H9 (cell line): ENCODE results near the gene SPZ1. TPM values are rescaled to one million over a fixed set of nuclear protein-coding genes. Genes with fewer than 3 reads are reported as not detected.

Experiments used
- DNase-seq: peaks from one replicate; pipeline ENCODE4 v3.0.0-alpha.2; 2017
- H2AFZ ChIP-seq: one replicate; pipeline ENCODE4 v1.6.1; 2013; ENCODE audit warnings: mild to moderate bottlenecking, low read length, control low read depth, moderate library complexity
- H2AK5ac ChIP-seq: 2 replicates; pipeline ENCODE4 v1.6.1; 2013; ENCODE audit warnings: low read length, control low read depth, mixed read lengths; ENCODE audit not compliant: insufficient read length
- H2BK120ac ChIP-seq: one replicate; pipeline ENCODE4 v1.6.1; 2013; ENCODE audit warnings: low read depth, mild to moderate bottlenecking, low read length, control low read depth, inconsistent platforms; ENCODE audit not compliant: poor library complexity, severe bottlenecking
- H2BK12ac ChIP-seq: 2 replicates; pipeline ENCODE4 v1.6.1; 2013; ENCODE audit warnings: low read length, control low read depth, mixed read lengths, low read depth; ENCODE audit not compliant: insufficient read length
- H2BK15ac ChIP-seq: 2 replicates; pipeline ENCODE4 v1.6.1; 2013; ENCODE audit warnings: low read depth, low read length, control low read depth
- H2BK20ac ChIP-seq: one replicate; pipeline ENCODE4 v1.6.1; 2013; ENCODE audit warnings: low read depth, mild to moderate bottlenecking, low read length, control low read depth, inconsistent platforms; ENCODE audit not compliant: poor library complexity, severe bottlenecking
- H2BK5ac ChIP-seq: 2 replicates; pipeline ENCODE4 v1.6.1; 2013; ENCODE audit warnings: low read length, control low read depth, mixed read lengths; ENCODE audit not compliant: insufficient read length
- H3K14ac ChIP-seq: 2 replicates; pipeline ENCODE4 v1.6.1; 2013; ENCODE audit warnings: low read length, control low read depth; ENCODE audit not compliant: insufficient read depth
- H3K18ac ChIP-seq: 2 replicates; pipeline ENCODE4 v1.6.1; 2013; ENCODE audit warnings: low read depth, mild to moderate bottlenecking, mixed read lengths, low read length, control low read depth; ENCODE audit not compliant: insufficient read length
- H3K23ac ChIP-seq: 2 replicates; pipeline ENCODE4 v1.6.1; 2013; ENCODE audit warnings: low read length, control low read depth, mixed read lengths, low read depth; ENCODE audit not compliant: insufficient read length
- H3K23me2 ChIP-seq: 2 replicates; pipeline ENCODE4 v1.6.1; 2013; ENCODE audit warnings: low read depth, mild to moderate bottlenecking, mixed read lengths, low read length, control low read depth; ENCODE audit not compliant: insufficient read length, poor library complexity, severe bottlenecking
- H3K27ac ChIP-seq: 2 replicates; pipeline ENCODE4 v1.5.1; 2013; ENCODE audit warnings: low read length, control low read depth, mixed read lengths, low read depth; ENCODE audit not compliant: insufficient read length
- H3K27me3 ChIP-seq: 2 replicates; pipeline ENCODE4 v1.6.1; 2013; ENCODE audit warnings: low read length, control low read depth, inconsistent platforms; ENCODE audit not compliant: insufficient read depth
- H3K4ac ChIP-seq: 2 replicates; pipeline ENCODE4 v1.6.1; 2013; ENCODE audit warnings: low read depth, mild to moderate bottlenecking, control low read depth, inconsistent platforms, low read length, moderate library complexity
- H3K4me1 ChIP-seq: 2 replicates; pipeline ENCODE4 v1.6.1; 2013; ENCODE audit warnings: low read length, control low read depth, inconsistent platforms; ENCODE audit not compliant: insufficient read depth
- H3K4me2 ChIP-seq: 2 replicates; pipeline ENCODE4 v1.6.1; 2013; ENCODE audit warnings: low read length, control low read depth, mixed read lengths; ENCODE audit not compliant: insufficient read length, insufficient read depth
- H3K56ac ChIP-seq: 2 replicates; pipeline ENCODE4 v1.6.1; 2013; ENCODE audit warnings: low read depth, mild to moderate bottlenecking, mixed read lengths, low read length, control low read depth; ENCODE audit not compliant: insufficient read length
- H3K79me1 ChIP-seq: 2 replicates; pipeline ENCODE4 v1.6.1; 2013; ENCODE audit warnings: low read depth, mild to moderate bottlenecking, moderate library complexity, low read length, control low read depth, inconsistent platforms; ENCODE audit not compliant: insufficient read depth, poor library complexity, severe bottlenecking
- H3K79me2 ChIP-seq: 2 replicates; pipeline ENCODE4 v1.6.1; 2013; ENCODE audit warnings: low read length, control low read depth, inconsistent platforms; ENCODE audit not compliant: insufficient read depth
- H3K9ac ChIP-seq: 2 replicates; pipeline ENCODE4 v1.6.1; 2013; ENCODE audit warnings: low read length, control low read depth, mixed read lengths; ENCODE audit not compliant: insufficient read length; ENCODE audit errors: extremely low read depth
- H3K9me3 ChIP-seq: one replicate; pipeline ENCODE4 v1.6.1; 2013; ENCODE audit warnings: low read depth, low read length, inconsistent platforms; ENCODE audit not compliant: control insufficient read depth
- H3T11ph ChIP-seq: one replicate; pipeline ENCODE4 v1.6.1; 2013; ENCODE audit warnings: mild to moderate bottlenecking, low read length, control low read depth, inconsistent platforms
- H4K20me1 ChIP-seq: one replicate; pipeline ENCODE4 v1.6.1; 2013; ENCODE audit not compliant: control insufficient read depth, insufficient read length, insufficient read depth
- H4K5ac ChIP-seq: 2 replicates; pipeline ENCODE4 v1.6.1; 2013; ENCODE audit warnings: low read depth, mild to moderate bottlenecking, mixed read lengths, low read length, control low read depth; ENCODE audit not compliant: insufficient read length
- H4K8ac ChIP-seq: replicated peaks from 2 replicates; pipeline ENCODE4 v1.6.1; 2013; ENCODE audit warnings: low read length, control low read depth, mixed read lengths, low read depth; ENCODE audit not compliant: insufficient read length
- H4K91ac ChIP-seq: 2 replicates; pipeline ENCODE4 v1.6.1; 2013; ENCODE audit warnings: low read depth, mild to moderate bottlenecking, moderate library complexity, mixed read lengths, low read length, control low read depth; ENCODE audit not compliant: insufficient read length
- H3K27ac Mint-ChIP-seq, 3 experiments: 2 replicates in 2 of 3; 3 replicates in 1 of 3; pipeline ENCODE4 v1.8.0; 2020 to 2021; ENCODE audit warnings: mixed read lengths in 3 of 3, mild to moderate bottlenecking in 1 of 3, moderate library complexity in 1 of 3
- H3K27me3 Mint-ChIP-seq: 2 replicates; pipeline ENCODE4 v1.8.0; 2021; ENCODE audit warnings: low read depth, mild to moderate bottlenecking, moderate library complexity, mixed read lengths
- H3K36me3 Mint-ChIP-seq, 3 experiments: 2 replicates in 2 of 3; 3 replicates in 1 of 3; pipeline ENCODE4 v1.8.0; 2020 to 2021; ENCODE audit warnings: low read depth in 3 of 3, mixed read lengths in 3 of 3; ENCODE audit not compliant: insufficient read depth in 1 of 3
- H3K4me1 Mint-ChIP-seq, 2 experiments: 2 replicates each; pipeline ENCODE4 v1.8.0; 2020; ENCODE audit warnings: mixed read lengths in 2 of 2
- H3K4me3 Mint-ChIP-seq, 2 experiments: 2 replicates in 1 of 2; 3 replicates in 1 of 2; pipeline ENCODE4 v1.8.0; 2020 to 2021; ENCODE audit warnings: mild to moderate bottlenecking in 2 of 2, mixed read lengths in 2 of 2, moderate library complexity in 1 of 2
- H3K9me3 Mint-ChIP-seq, 2 experiments: 2 replicates in 1 of 2; 3 replicates in 1 of 2; pipeline ENCODE4 v1.8.0; 2020; ENCODE audit warnings: mild to moderate bottlenecking in 2 of 2, mixed read lengths in 2 of 2, moderate library complexity in 1 of 2
- WGBS: extraction: QIAGEN DNeasy Blood & Tissue Kit; methylation state at CpG from one replicate; pipeline ENCODE4 v1.1.7; 2013; ENCODE audit warnings: missing lambda C conversion rate, low lambda C conversion rate, mixed read lengths; ENCODE audit not compliant: insufficient read length; ENCODE audit errors: extremely low coverage; 5-methylcytosine and 5-hydroxymethylcytosine counted together
- total RNA-seq: library from RNA; stranded (reverse); gene quantifications from 2 replicates; pipeline ENCODE4 v1.2.1, GENCODE V29; 2021
- TF ChIP-seq, protein P1 (sequence below): fragments of 200-600 bp; sonication (generic); conservative IDR thresholded peaks from 3 replicates; pipeline ENCODE4 v1.8.0; 2021; ENCODE audit warnings: antibody characterized with exemption, mild to moderate bottlenecking

Gene SPZ1
- total RNA-seq, 1 experiment from 2014 or later, result not detected

DNA sequence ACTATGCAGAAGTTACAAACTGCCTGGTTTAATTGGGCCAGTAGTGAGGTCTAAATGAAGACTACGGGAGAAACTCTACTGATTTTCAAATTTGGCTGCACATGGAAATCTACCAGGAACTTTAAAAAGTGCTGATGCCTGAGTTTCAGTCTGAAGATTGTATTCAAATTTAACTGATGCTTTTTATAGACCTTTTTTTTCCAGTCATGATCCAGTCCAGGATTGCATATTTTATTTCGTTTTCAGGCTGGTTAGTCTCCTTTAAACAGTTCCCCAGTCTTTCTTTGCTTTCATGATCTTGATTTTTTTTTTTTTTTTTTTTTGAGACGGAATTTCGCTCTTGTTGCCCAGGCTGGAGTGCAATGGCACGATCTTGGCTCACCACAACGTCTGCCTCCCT, 23.7 kb upstream of the SPZ1 start:
- Histone ChIP-seq H3K9ac (no peak overlapping the region), H3K23ac (no peak overlapping the region), H2AFZ (no peak overlapping the region), H3K4me2 (no peak overlapping the region), H3K23me2 (no peaks in the 10 kb centered on the region), H3K79me1 (no peaks in the 10 kb centered on the region), H2BK5ac (no peak overlapping the region), H2BK15ac (no peak overlapping the region), H4K91ac (no peak overlapping the region), H4K5ac (no peak overlapping the region), H3K4me1 (no peaks in the 10 kb centered on the region; the same call in 1 of the 2 replicates), H3K79me2 (no peaks in the 10 kb centered on the region), H2BK120ac (no peak overlapping the region), H2BK20ac (no peak overlapping the region), H4K20me1 (no peaks in the 10 kb centered on the region), H3K9me3 (no peaks in the 10 kb centered on the region), H3K14ac (no peak overlapping the region), H4K8ac (no peak overlapping the region), H3K56ac (no peak overlapping the region), H3K4ac (no peak overlapping the region), H3T11ph (no peak overlapping the region), H3K27me3 (no peaks in the 10 kb centered on the region), H3K18ac (no peak overlapping the region), H2AK5ac (no peak overlapping the region), H3K27ac (no peak overlapping the region), H2BK12ac (no peak overlapping the region)
- H3K36me3 Mint-ChIP-seq, result peaks cover 0 to 9% (median 0%) of the 10 kb centered on the region in 3 experiments; a peak in 2 of 7 replicates
- H3K27ac Mint-ChIP-seq, result no peak overlapping the region
- H3K4me3 Mint-ChIP-seq, result no peak overlapping the region
- no peaks in the 10 kb centered on the region; the same call in 1 of the 2 replicates for H3K27me3 Mint-ChIP-seq
- TF ChIP-seq, protein P1, sequence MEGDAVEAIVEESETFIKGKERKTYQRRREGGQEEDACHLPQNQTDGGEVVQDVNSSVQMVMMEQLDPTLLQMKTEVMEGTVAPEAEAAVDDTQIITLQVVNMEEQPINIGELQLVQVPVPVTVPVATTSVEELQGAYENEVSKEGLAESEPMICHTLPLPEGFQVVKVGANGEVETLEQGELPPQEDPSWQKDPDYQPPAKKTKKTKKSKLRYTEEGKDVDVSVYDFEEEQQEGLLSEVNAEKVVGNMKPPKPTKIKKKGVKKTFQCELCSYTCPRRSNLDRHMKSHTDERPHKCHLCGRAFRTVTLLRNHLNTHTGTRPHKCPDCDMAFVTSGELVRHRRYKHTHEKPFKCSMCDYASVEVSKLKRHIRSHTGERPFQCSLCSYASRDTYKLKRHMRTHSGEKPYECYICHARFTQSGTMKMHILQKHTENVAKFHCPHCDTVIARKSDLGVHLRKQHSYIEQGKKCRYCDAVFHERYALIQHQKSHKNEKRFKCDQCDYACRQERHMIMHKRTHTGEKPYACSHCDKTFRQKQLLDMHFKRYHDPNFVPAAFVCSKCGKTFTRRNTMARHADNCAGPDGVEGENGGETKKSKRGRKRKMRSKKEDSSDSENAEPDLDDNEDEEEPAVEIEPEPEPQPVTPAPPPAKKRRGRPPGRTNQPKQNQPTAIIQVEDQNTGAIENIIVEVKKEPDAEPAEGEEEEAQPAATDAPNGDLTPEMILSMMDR, result no peak
- peaks cover 9 to 10% of the 10 kb centered on the region in 2 experiments for H3K9me3 Mint-ChIP-seq
- DNase-seq, result no peak
- no CpG with 5 or more reads among the region's 6 CpGs for WGBS
- peaks cover 0 to 4% of the 10 kb centered on the region in 2 experiments; a peak in 1 of 4 replicates for H3K4me1 Mint-ChIP-seq
